Chondrocyte (in vitro differentiated cells): ENCODE data around the gene ATP1B3. TPM values are rescaled to one million over a fixed set of nuclear protein-coding genes. Genes with fewer than 3 reads are reported as not detected.

Experiments
- DNase-seq: peaks from one replicate; pipeline ENCODE4 v3.0.0; 2021; ENCODE audit warnings: mixed read lengths, low spot score
- H3K27ac Mint-ChIP-seq: one replicate; pipeline ENCODE4 v1.8.0; 2021; ENCODE audit warnings: mild to moderate bottlenecking, moderate library complexity, mixed read lengths; ENCODE audit not compliant: unreplicated experiment
- H3K27me3 Mint-ChIP-seq: 2 replicates; pipeline ENCODE4 v1.8.0; 2021; ENCODE audit warnings: low read depth, mixed read lengths
- H3K36me3 Mint-ChIP-seq: 2 replicates; pipeline ENCODE4 v1.8.0; 2021; ENCODE audit warnings: low read depth, mixed read lengths
- H3K4me1 Mint-ChIP-seq: 2 replicates; pipeline ENCODE4 v1.8.0; 2021; ENCODE audit warnings: low read depth, mild to moderate bottlenecking, mixed read lengths
- H3K4me3 Mint-ChIP-seq: one replicate; pipeline ENCODE4 v1.8.0; 2021; ENCODE audit warnings: mild to moderate bottlenecking, moderate library complexity, mixed read lengths; ENCODE audit not compliant: unreplicated experiment
- H3K9me3 Mint-ChIP-seq: 2 replicates; pipeline ENCODE4 v1.8.0; 2021; ENCODE audit warnings: low read depth, mixed read lengths
- total RNA-seq: library from RNA; stranded (reverse); gene quantifications from 3 replicates; pipeline ENCODE4 v1.2.1, GENCODE V29; 2021
- TF ChIP-seq, protein P1 (sequence below): fragments of 200-600 bp; sonication (generic); IDR thresholded peaks from 2 replicates; pipeline ENCODE4 v1.5.0; 2021; ENCODE audit warnings: antibody characterized with exemption, mild to moderate bottlenecking, moderate library complexity

Gene ATP1B3
- total RNA-seq, 1 donor from 2014 or later: 165 TPM

DNA sequence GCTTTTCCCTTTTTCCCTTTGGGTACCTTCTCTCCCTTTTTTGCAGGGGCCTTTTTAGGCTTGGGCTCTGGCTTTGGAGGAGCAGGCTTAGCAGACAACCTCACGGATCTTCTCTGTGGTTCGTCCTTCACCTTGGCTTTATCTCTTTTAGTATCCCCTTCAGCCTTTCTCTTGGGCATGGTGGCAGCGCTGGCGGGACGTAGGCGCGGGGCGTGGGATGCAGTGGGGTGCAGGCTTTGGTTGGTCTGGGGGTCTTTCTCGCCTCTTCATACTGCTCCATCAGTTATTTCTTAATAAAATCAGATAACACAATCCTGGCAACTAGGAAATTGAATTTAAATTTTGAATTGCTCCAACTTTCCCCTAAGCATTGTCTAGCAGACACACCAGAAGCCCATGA is 11.3 kb upstream of the ATP1B3 start:
- Mint-ChIP-seq H3K27ac (no peak overlapping the region), H3K4me3 (no peak overlapping the region), H3K36me3 (no peaks in the 10 kb centered on the region), H3K27me3 (no peaks in the 10 kb centered on the region), H3K4me1 (peaks cover 5% of the 10 kb centered on the region), H3K9me3 (no peaks in the 10 kb centered on the region)
- TF ChIP-seq, protein P1, sequence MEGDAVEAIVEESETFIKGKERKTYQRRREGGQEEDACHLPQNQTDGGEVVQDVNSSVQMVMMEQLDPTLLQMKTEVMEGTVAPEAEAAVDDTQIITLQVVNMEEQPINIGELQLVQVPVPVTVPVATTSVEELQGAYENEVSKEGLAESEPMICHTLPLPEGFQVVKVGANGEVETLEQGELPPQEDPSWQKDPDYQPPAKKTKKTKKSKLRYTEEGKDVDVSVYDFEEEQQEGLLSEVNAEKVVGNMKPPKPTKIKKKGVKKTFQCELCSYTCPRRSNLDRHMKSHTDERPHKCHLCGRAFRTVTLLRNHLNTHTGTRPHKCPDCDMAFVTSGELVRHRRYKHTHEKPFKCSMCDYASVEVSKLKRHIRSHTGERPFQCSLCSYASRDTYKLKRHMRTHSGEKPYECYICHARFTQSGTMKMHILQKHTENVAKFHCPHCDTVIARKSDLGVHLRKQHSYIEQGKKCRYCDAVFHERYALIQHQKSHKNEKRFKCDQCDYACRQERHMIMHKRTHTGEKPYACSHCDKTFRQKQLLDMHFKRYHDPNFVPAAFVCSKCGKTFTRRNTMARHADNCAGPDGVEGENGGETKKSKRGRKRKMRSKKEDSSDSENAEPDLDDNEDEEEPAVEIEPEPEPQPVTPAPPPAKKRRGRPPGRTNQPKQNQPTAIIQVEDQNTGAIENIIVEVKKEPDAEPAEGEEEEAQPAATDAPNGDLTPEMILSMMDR: no peak
- no peak for DNase-seq

DNA sequence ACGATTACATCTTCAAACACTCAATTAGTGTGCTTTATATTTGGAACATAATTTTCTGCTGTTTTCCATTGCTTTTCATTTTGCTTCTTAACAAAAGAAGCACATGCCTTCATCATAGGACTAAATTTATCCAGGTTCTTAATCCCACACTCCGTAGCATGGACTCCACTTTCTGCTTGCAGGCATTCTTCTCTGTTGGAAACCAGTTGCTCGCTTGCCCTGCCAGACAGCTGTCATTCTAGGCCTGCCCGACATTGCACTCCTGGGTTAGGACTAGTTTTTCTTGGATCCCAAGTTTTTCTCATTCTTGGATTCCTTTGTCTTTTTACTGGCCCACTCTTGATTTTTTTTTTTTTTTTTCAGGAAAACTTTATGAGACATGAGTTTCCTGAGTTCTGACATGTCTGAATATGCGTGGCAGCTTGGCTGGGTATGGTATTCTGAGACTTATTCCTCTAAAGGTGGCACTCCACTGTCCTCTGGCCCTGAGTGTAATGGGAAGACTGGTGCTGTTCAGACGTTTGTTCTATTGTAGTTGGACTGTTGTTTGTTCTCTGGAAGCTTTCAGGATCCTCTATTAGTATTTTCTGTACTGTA is 6.3 kb upstream of the ATP1B3 start:
- DNase-seq: no peak
- H3K36me3 Mint-ChIP-seq: no peaks in the 10 kb centered on the region

DNA sequence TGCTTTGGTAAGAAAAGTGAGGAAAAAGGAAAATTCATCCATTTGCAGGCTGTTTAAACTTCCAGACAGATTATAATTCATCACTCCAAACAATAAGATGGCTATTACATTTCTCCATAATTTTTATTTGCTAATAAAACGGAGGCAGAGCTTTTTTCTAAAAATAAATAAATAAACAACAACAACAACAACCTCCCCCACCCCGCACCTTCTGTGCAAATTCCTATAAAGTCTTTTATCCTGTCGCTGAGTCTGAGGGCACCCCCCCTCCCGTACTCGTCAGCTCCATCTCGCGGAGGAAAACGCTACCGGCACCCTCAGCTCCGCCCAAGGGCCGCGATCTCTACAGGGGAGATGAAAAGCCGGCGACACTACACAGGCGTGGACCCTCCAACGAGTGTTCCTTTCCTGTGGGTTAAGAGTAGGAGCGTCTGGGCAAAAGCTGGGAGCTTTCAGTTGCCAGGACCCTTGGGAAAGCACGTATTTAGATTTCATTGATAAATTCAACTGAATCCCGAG is 1.0 kb upstream of the ATP1B3 start:
- no peaks in the 10 kb centered on the region for H3K36me3 Mint-ChIP-seq
- H3K9me3 Mint-ChIP-seq: peaks cover 3% of the 10 kb centered on the region
- no peak for DNase-seq
- H3K27me3 Mint-ChIP-seq: no peaks in the 10 kb centered on the region
- TF ChIP-seq, protein P1: peak; percentile 92
- peaks cover 35% of the 10 kb centered on the region for H3K4me1 Mint-ChIP-seq
- H3K27ac Mint-ChIP-seq: peak overlapping the region; percentile 97
- peak overlapping the region; percentile 91 for H3K4me3 Mint-ChIP-seq

More for the DNA sequence above, 6.3 kb upstream of the ATP1B3 start:
- H3K27ac Mint-ChIP-seq: no peak overlapping the region
- H3K27me3 Mint-ChIP-seq: no peaks in the 10 kb centered on the region
- no peak overlapping the region for H3K4me3 Mint-ChIP-seq
- peaks cover 5% of the 10 kb centered on the region for H3K9me3 Mint-ChIP-seq
- peaks cover 7% of the 10 kb centered on the region for H3K4me1 Mint-ChIP-seq
- TF ChIP-seq, protein P1: no peak

DNA sequence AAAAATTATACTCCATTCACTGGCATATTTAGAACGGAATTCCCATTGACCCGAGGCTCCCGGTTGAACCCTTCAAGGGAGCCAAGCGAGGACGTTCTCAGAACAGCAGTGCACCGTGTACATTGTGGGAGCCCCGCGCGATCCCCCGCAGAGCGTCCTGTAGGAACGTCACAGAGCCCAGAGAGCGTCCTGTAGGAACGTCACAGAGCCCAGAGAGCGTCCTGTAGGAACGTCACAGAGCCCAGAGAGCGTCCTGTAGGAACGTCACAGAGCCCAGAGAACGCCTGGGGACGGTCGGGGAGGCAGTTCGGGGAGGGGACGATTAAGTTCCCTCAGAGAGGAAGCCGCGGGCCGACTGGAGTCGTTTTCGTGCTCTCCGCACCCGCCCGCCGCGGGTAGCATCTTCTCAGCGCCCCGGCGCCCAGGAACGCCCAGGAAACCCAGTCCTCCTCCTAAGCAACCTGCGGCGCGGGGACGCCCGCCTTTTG is 506 bp upstream of the ATP1B3 start:
- Mint-ChIP-seq H3K27me3 (no peaks in the 10 kb centered on the region), H3K4me1 (peaks cover 38% of the 10 kb centered on the region), H3K27ac (peak overlapping the region; percentile 97), H3K36me3 (no peaks in the 10 kb centered on the region), H3K4me3 (peak overlapping the region; percentile 91), H3K9me3 (no peaks in the 10 kb centered on the region)
- TF ChIP-seq, protein P1: no peak
- DNase-seq: no peak

DNA sequence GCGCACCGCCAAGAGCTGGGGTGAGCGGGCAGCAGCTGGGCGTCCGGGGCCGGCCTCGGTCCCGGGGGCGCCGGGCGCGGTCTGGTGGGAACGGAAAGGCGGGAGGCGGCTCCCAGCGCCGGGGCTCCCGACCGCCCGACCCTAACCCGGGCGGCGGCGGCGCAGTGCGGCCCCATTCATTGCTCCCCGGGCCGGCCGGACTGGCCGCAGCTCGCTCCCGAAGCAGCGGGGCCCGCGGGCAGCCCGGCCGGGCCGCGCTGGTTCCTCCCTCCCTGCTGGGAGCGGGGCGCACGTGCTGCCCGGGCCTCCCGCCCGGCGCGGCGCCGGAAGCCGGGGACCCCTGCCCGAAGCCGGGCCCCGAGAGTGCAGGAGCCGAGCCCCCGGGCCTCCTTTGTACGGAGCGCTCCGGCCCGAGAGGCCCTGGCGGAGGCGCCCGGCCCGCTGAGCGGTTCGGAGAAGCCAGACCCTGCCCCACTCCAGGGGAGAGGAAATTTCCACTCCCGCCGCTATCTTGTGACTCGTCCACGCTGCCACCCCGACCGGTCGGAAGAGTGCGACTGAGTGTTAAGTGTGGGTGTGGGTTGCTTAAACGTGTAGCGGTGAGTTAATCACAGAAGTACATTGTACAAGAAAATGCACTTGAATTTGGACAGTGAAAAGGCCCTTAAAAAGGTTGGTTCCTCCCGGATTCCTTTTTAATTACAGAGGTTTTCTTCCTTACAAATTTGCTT is 613 bp downstream of the ATP1B3 start:
- Mint-ChIP-seq H3K9me3 (no peaks in the 10 kb centered on the region), H3K27me3 (no peaks in the 10 kb centered on the region), H3K4me3 (peak overlapping the region; percentile 84), H3K4me1 (peaks cover 45% of the 10 kb centered on the region), H3K27ac (peak overlapping the region; percentile 91), H3K36me3 (no peaks in the 10 kb centered on the region)
- no peak for DNase-seq
- TF ChIP-seq, protein P1: no peak
